HL-60 (cell line): Measurements from ENCODE around the gene MYO9B.
"Not testable (repeated sequence)": the region's sequence is repeated elsewhere in the genome, so short reads cannot be mapped to it uniquely, and the experiment has no call there.

ENCODE experiments used
- DNase-seq, 2 experiments: peaks; one replicate each; pipeline ENCODE4 v3.0.0-alpha.2; 2010 to 2020; ENCODE audit warnings: low read depth in 1 of 2, low spot score in 1 of 2
- H3K27ac ChIP-seq: fragments of 250-450 bp; sonication (Bioruptor Pico); replicated peaks from 2 replicates; pipeline ENCODE4 v1.5.1; 2020; ENCODE audit warnings: mild to moderate bottlenecking, moderate library complexity
- H3K27me3 ChIP-seq: fragments of 250-450 bp; sonication (Bioruptor Pico); 2 replicates; pipeline ENCODE4 v1.5.1; 2021; ENCODE audit warnings: mild to moderate bottlenecking, moderate library complexity; ENCODE audit not compliant: insufficient read depth, poor library complexity, severe bottlenecking
- H3K4me3 ChIP-seq: replicated peaks from 2 replicates; pipeline ENCODE4 v1.5.1; 2011; ENCODE audit warnings: mild to moderate bottlenecking, control low read depth, low read length; ENCODE audit not compliant: insufficient read depth
- CTCF ChIP-seq: IDR thresholded peaks from one replicate; pipeline ENCODE4 v1.5.1; 2011; ENCODE audit warnings: low read length, control low read depth, inconsistent platforms; ENCODE audit not compliant: insufficient read depth
- GABPA ChIP-seq: IDR thresholded peaks from 2 replicates; pipeline ENCODE4 v1.6.1; 2012; ENCODE audit warnings: low read depth
- POLR2AphosphoS5 ChIP-seq: IDR thresholded peaks from 2 replicates; pipeline ENCODE4 v1.6.1; 2012; ENCODE audit warnings: low read depth
- SPI1 ChIP-seq: IDR thresholded peaks from 2 replicates; pipeline ENCODE4 v1.6.1; 2012; ENCODE audit warnings: low read depth, mild to moderate bottlenecking, borderline replicate concordance
- TF ChIP-seq, protein P1 (sequence below): IDR thresholded peaks from 2 replicates; pipeline ENCODE4 v1.6.1; 2012; ENCODE audit warnings: low read depth; ENCODE audit not compliant: insufficient replicate concordance

Gene MYO9B

DNA sequence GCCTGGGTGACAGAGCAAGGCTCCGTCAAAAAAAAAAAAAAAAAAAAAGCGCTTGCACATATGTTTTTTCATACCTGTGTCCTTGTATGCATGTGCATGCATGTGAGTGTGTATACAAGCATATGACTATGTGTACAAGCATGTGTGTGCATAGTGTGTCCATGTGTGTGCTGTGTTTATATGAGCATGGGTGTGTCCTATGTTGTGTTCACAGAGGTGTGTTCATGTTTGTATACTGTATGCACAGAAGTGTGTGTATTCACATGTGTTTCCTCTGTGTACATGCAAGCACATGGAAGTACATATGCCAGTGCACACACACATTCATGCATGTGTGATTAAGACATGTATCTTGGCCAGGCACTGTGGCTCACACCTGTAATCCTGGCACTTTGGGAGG, 17.1 kb downstream of the MYO9B start:
- no peaks in the 10 kb centered on the region for H3K27me3 ChIP-seq
- DNase-seq, result no peak
- no peak for TF ChIP-seq GABPA
- no peak for TF ChIP-seq SPI1
- TF ChIP-seq, protein P1, sequence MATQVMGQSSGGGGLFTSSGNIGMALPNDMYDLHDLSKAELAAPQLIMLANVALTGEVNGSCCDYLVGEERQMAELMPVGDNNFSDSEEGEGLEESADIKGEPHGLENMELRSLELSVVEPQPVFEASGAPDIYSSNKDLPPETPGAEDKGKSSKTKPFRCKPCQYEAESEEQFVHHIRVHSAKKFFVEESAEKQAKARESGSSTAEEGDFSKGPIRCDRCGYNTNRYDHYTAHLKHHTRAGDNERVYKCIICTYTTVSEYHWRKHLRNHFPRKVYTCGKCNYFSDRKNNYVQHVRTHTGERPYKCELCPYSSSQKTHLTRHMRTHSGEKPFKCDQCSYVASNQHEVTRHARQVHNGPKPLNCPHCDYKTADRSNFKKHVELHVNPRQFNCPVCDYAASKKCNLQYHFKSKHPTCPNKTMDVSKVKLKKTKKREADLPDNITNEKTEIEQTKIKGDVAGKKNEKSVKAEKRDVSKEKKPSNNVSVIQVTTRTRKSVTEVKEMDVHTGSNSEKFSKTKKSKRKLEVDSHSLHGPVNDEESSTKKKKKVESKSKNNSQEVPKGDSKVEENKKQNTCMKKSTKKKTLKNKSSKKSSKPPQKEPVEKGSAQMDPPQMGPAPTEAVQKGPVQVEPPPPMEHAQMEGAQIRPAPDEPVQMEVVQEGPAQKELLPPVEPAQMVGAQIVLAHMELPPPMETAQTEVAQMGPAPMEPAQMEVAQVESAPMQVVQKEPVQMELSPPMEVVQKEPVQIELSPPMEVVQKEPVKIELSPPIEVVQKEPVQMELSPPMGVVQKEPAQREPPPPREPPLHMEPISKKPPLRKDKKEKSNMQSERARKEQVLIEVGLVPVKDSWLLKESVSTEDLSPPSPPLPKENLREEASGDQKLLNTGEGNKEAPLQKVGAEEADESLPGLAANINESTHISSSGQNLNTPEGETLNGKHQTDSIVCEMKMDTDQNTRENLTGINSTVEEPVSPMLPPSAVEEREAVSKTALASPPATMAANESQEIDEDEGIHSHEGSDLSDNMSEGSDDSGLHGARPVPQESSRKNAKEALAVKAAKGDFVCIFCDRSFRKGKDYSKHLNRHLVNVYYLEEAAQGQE, result no peak
- no peak for TF ChIP-seq POLR2AphosphoS5
- TF ChIP-seq CTCF, result no peak
- no peak overlapping the region for H3K27ac ChIP-seq
- H3K4me3 ChIP-seq, result no peak overlapping the region

DNA sequence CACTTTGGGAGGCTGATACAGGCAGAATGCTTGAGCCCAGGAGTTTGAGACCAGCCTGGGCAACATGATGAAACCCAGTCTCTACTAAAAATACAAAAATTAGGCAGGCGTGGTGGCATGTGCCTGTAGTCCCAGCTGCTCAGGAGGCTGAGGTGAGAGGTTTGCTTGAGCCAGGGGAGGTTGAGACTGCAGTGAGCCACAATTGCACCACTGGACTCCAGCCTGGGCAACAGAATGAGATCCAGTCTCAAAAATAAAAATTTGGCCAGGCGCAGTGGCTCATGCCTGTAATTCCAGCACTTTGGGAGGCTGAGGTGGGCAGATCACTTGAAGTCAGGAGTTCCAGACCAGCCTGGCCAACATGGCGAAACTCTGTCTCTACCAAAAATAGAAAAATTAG, 19.1 kb downstream of the MYO9B start:
- H3K27ac ChIP-seq, H3K27me3 ChIP-seq, DNase-seq, H3K4me3 ChIP-seq: not testable (repeated sequence)

DNA sequence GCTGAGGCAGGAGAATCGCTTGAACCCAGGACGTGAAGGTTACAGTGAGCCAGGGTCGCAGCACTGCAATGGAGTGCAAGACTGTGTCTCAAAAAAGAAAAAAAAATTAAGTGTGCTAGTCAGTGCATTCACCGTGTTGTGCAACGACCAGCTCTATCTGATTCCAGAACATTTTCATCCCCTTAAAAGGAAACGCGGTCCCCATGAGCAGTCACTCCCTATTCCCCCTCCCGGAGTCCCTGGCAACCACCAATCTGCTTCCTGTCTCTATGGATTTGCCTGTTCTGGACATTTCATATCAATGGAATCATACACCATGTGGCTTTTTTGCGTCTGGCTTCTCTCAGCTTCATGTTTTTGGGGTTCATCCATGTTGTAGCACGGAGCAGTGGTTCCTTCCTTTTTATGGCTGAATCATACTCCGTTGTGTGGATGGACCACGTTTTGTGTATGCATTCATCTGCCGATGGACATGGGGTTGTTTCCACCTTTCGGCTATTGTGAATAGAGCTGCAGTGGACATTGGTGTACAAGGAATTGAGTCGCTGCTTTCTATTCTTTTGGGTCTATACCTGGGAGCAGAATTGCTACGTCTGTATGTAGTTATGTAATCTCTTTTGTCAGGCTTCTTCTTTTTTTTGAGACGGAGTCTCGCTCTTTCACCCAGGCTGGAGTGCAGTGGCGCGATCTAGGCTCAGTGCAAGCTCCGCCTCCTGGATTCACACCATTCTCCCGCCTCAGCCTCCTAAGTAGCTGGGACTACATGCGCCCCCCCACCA, 19.8 kb downstream of the MYO9B start:
- no peak overlapping the region for H3K4me3 ChIP-seq
- H3K27ac ChIP-seq, result no peak overlapping the region
- H3K27me3 ChIP-seq, result no peaks in the 10 kb centered on the region
- DNase-seq, result no peak
- TF ChIP-seq, protein P1, result no peak
- TF ChIP-seq CTCF (no peak), SPI1 (no peak), POLR2AphosphoS5 (no peak), GABPA (no peak)

DNA sequence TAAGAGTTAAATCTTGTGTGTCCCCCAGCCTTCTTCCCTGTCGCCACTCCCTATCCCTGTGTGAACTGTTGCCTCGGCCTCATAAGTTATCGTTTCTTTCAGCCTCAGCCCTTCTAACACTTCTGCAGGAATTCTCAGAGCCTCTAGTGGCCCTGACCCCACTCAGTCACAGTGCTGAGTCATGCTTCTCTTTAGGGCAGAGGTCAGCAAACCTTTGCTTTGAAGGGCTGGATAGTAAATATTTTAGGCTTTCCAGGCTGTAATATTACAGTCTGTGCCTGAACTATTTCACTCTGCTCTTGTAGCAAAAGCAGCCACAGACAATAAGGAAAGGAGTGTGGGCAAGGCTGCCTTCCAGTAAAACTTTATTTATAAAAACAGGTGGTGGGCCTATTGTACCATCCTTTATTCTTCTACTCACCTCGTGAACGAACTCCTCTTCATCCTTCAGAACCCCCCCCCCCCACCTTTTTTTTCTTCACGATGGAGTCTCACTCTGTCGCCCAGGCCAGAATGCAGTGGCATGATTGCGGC, 22.1 kb downstream of the MYO9B start:
- DNase-seq, result no peak
- TF ChIP-seq SPI1, result no peak
- TF ChIP-seq POLR2AphosphoS5, result no peak
- TF ChIP-seq, protein P1, result no peak
- TF ChIP-seq GABPA, result no peak
- no peak for TF ChIP-seq CTCF
- Histone ChIP-seq H3K27me3 (no peaks in the 10 kb centered on the region), H3K27ac (no peak overlapping the region), H3K4me3 (no peak overlapping the region)
